Hepatocyte (in vitro differentiated cells): ENCODE measurements around the gene SLPI. TPM values are rescaled to one million over a fixed set of nuclear protein-coding genes. Genes with fewer than 3 reads are reported as not detected.

ENCODE experiments used
- DNase-seq: peaks from one replicate; pipeline ENCODE4 v3.0.0-alpha.2; 2016; ENCODE audit warnings: low spot score
- H2AFZ ChIP-seq: fragments of 200-600 bp; sonication (generic); 2 replicates; pipeline ENCODE4 v1.6.0; 2016; ENCODE audit warnings: antibody characterized with exemption, mild to moderate bottlenecking
- H3K27ac ChIP-seq: fragments of 200-600 bp; sonication (generic); 2 replicates; pipeline ENCODE4 v1.5.1; 2016; ENCODE audit warnings: mild to moderate bottlenecking
- H3K27me3 ChIP-seq: fragments of 200-600 bp; sonication (generic); 2 replicates; pipeline ENCODE4 v1.6.1; 2016
- H3K36me3 ChIP-seq: fragments of 200-600 bp; sonication (generic); replicated peaks from 2 replicates; pipeline ENCODE4 v1.5.1; 2016; ENCODE audit warnings: low read depth; ENCODE audit not compliant: insufficient read depth
- H3K4me1 ChIP-seq: fragments of 200-600 bp; sonication (generic); 2 replicates; pipeline ENCODE4 v1.5.1; 2016; ENCODE audit warnings: mild to moderate bottlenecking, moderate library complexity; ENCODE audit not compliant: insufficient read depth
- H3K4me2 ChIP-seq: fragments of 200-600 bp; sonication (generic); 2 replicates; pipeline ENCODE4 v1.6.0; 2016
- H3K4me3 ChIP-seq: fragments of 200-600 bp; sonication (generic); 2 replicates; pipeline ENCODE4 v1.5.1; 2016; ENCODE audit warnings: mild to moderate bottlenecking
- H3K79me2 ChIP-seq: fragments of 200-600 bp; sonication (generic); 2 replicates; pipeline ENCODE4 v1.6.0; 2017; ENCODE audit warnings: mild to moderate bottlenecking
- H3K9me2 ChIP-seq: fragments of 200-600 bp; sonication (generic); replicated peaks from 2 replicates; pipeline ENCODE4 v1.6.0; 2017; ENCODE audit warnings: mild to moderate bottlenecking; ENCODE audit not compliant: insufficient read depth
- H3K9me3 ChIP-seq: fragments of 200-600 bp; sonication (generic); 2 replicates; pipeline ENCODE4 v1.5.1; 2016; ENCODE audit warnings: low read depth, mild to moderate bottlenecking
- H4K20me1 ChIP-seq: fragments of 200-600 bp; sonication (generic); 2 replicates; pipeline ENCODE4 v1.6.0; 2016; ENCODE audit warnings: mild to moderate bottlenecking; ENCODE audit not compliant: insufficient read depth, poor library complexity, severe bottlenecking
- EZH2 ChIP-seq: fragments of 200-600 bp; sonication (generic); IDR thresholded peaks from 2 replicates; pipeline ENCODE4 v1.6.1; 2016; ENCODE audit warnings: antibody characterized with exemption, mild to moderate bottlenecking, borderline replicate concordance
- EZH2phosphoT487 ChIP-seq: fragments of 200-600 bp; sonication (generic); IDR thresholded peaks from one replicate; pipeline ENCODE4 v1.6.1; 2018; ENCODE audit warnings: antibody characterized with exemption, mild to moderate bottlenecking, low read depth, moderate library complexity; ENCODE audit not compliant: unreplicated experiment, severe bottlenecking
- WGBS: methylation state at CpG from one replicate; pipeline ENCODE4 v1.1.6; 2016; ENCODE audit warnings: low lambda C conversion rate; ENCODE audit errors: missing lambda C conversion rate; 5-methylcytosine and 5-hydroxymethylcytosine counted together
- polyA plus RNA-seq: library from polyadenylated mRNA; unstranded; fragments of >200 nt; fragmentation: Nextera tagmentation; extraction: Ambion mirVana; gene quantifications from 2 replicates; pipeline ENCODE4 v1.2.1, GENCODE V29; 2016
- total RNA-seq: library from RNA; depleted of rRNA; stranded (reverse); fragments of >200 nt; gene quantifications from 2 replicates; pipeline ENCODE4 v1.2.3, GENCODE V29; 2014
- TF ChIP-seq, protein P1 (sequence below): fragments of 200-600 bp; sonication (generic); IDR thresholded peaks from 2 replicates; pipeline ENCODE4 v1.5.1; 2016; ENCODE audit warnings: antibody characterized with exemption, mild to moderate bottlenecking; ENCODE audit not compliant: poor library complexity

Gene SLPI
- total and polyA plus RNA-seq, 2 experiments from 2014 or later: 1,330 to 10,154 TPM

- Histone ChIP-seq H3K9me2 (no peaks in the 10 kb centered on the region), H3K27me3 (no peaks in the 10 kb centered on the region), H3K4me2 (no peak overlapping the region), H3K4me1 (no peaks in the 10 kb centered on the region), H3K27ac (no peak overlapping the region), H2AFZ (no peak overlapping the region), H3K9me3 (no peaks in the 10 kb centered on the region), H3K4me3 (no peak overlapping the region), H3K79me2 (no peaks in the 10 kb centered on the region), H3K36me3 (no peaks in the 10 kb centered on the region), H4K20me1 (no peaks in the 10 kb centered on the region)
- 79% methylated on average over 3 of the region's 3 CpGs for WGBS
- TF ChIP-seq EZH2phosphoT487 (no peak), EZH2 (no peak)
- DNase-seq: no peak
These were observed 21.0 kb upstream of the SLPI start for GRCh38 chr20:45275338-45275737.

- Histone ChIP-seq H3K4me3 (no peak overlapping the region), H3K9me2 (no peaks in the 10 kb centered on the region), H3K9me3 (no peaks in the 10 kb centered on the region), H2AFZ (no peak overlapping the region), H3K79me2 (no peaks in the 10 kb centered on the region), H3K27me3 (no peaks in the 10 kb centered on the region), H3K27ac (no peak overlapping the region), H3K4me2 (no peak overlapping the region), H4K20me1 (no peaks in the 10 kb centered on the region), H3K36me3 (no peaks in the 10 kb centered on the region), H3K4me1 (no peaks in the 10 kb centered on the region)
- no peak for DNase-seq
- WGBS: 89% methylated on average over 4 of the region's 4 CpGs
- TF ChIP-seq EZH2: no peak
- TF ChIP-seq EZH2phosphoT487: no peak
- TF ChIP-seq, protein P1, sequence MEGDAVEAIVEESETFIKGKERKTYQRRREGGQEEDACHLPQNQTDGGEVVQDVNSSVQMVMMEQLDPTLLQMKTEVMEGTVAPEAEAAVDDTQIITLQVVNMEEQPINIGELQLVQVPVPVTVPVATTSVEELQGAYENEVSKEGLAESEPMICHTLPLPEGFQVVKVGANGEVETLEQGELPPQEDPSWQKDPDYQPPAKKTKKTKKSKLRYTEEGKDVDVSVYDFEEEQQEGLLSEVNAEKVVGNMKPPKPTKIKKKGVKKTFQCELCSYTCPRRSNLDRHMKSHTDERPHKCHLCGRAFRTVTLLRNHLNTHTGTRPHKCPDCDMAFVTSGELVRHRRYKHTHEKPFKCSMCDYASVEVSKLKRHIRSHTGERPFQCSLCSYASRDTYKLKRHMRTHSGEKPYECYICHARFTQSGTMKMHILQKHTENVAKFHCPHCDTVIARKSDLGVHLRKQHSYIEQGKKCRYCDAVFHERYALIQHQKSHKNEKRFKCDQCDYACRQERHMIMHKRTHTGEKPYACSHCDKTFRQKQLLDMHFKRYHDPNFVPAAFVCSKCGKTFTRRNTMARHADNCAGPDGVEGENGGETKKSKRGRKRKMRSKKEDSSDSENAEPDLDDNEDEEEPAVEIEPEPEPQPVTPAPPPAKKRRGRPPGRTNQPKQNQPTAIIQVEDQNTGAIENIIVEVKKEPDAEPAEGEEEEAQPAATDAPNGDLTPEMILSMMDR: no peak
These were observed 15.4 kb upstream of the SLPI start for GRCh38 chr20:45269754-45270270.

DNA sequence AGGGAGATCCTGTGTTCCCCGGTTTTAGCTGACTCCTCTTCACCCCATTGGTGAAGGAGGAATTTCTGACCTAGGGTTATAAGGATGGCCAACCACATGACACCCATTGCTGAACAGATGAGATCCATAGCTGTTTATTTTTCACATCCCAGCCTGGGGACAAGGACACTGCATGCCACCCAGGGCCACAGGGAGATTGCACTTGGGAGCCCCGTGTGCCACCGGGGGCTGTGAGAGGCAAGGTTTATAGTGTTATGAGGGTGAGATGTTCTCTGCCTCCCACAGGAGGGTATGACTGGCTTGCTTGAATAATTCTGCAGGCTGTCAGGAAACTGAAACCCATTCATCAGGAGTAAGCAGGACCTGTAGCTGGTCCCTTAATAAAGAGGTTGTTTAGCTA, 14.7 kb upstream of the SLPI start:
- WGBS: 86% methylated on average over 3 of the region's 3 CpGs
- no peak overlapping the region for H3K27ac ChIP-seq

GRCh38 chr20:45268531-45268930, 14.2 kb upstream of the SLPI start:
- H4K20me1 ChIP-seq: no peaks in the 10 kb centered on the region
- H3K9me2 ChIP-seq: no peaks in the 10 kb centered on the region
- H3K36me3 ChIP-seq: no peaks in the 10 kb centered on the region
- H3K79me2 ChIP-seq: no peaks in the 10 kb centered on the region
- H3K9me3 ChIP-seq: no peaks in the 10 kb centered on the region
- H3K4me1 ChIP-seq: no peaks in the 10 kb centered on the region
- H3K4me3 ChIP-seq: no peak overlapping the region
- TF ChIP-seq EZH2 (no peak), EZH2phosphoT487 (no peak)
- TF ChIP-seq, protein P1: no peak
- 69% methylated on average over 3 of the region's 3 CpGs for WGBS
- no peaks in the 10 kb centered on the region for H3K27me3 ChIP-seq
- no peak overlapping the region for H3K4me2 ChIP-seq
- H2AFZ ChIP-seq: no peak overlapping the region
- H3K27ac ChIP-seq: peak overlapping the region; percentile 1
- DNase-seq: no peak

More for the DNA sequence above, 14.7 kb upstream of the SLPI start:
- TF ChIP-seq, protein P1: no peak
- no peak for TF ChIP-seq EZH2
- no peak for TF ChIP-seq EZH2phosphoT487
- Histone ChIP-seq H3K27me3 (no peaks in the 10 kb centered on the region), H3K4me1 (no peaks in the 10 kb centered on the region), H2AFZ (no peak overlapping the region), H3K79me2 (no peaks in the 10 kb centered on the region), H4K20me1 (no peaks in the 10 kb centered on the region), H3K9me2 (no peaks in the 10 kb centered on the region), H3K9me3 (no peaks in the 10 kb centered on the region), H3K4me2 (no peak overlapping the region), H3K4me3 (no peak overlapping the region), H3K36me3 (no peaks in the 10 kb centered on the region)
- DNase-seq: no peak
